SK-N-SH (cell line): ENCODE results near the gene C9orf50.

Experiments used
- EZH2phosphoT487 ChIP-seq: fragments of 200-600 bp; sonication (generic); IDR thresholded peaks from 2 replicates; pipeline ENCODE4 v1.6.1; 2017; ENCODE audit warnings: low read depth, mixed run types, mild to moderate bottlenecking, antibody characterized with exemption, moderate library complexity, borderline replicate concordance
- GABPA ChIP-seq: IDR thresholded peaks from 2 replicates; pipeline ENCODE4 v1.4.0; 2012; ENCODE audit warnings: low read depth, mild to moderate bottlenecking
- MEF2A ChIP-seq: IDR thresholded peaks from 2 replicates; pipeline ENCODE4 v1.4.0; 2012; ENCODE audit warnings: low read depth, borderline replicate concordance
- POLR2AphosphoS5 ChIP-seq: IDR thresholded peaks from 2 replicates; pipeline ENCODE4 v1.6.1; 2012; ENCODE audit warnings: low read depth, low read length
- TF ChIP-seq, protein P1 (sequence below): fragments of 200-600 bp; sonication (generic); IDR thresholded peaks from 2 replicates; pipeline ENCODE4 v1.6.1; 2017; ENCODE audit warnings: antibody characterized with exemption, mild to moderate bottlenecking, moderate library complexity

DNA sequence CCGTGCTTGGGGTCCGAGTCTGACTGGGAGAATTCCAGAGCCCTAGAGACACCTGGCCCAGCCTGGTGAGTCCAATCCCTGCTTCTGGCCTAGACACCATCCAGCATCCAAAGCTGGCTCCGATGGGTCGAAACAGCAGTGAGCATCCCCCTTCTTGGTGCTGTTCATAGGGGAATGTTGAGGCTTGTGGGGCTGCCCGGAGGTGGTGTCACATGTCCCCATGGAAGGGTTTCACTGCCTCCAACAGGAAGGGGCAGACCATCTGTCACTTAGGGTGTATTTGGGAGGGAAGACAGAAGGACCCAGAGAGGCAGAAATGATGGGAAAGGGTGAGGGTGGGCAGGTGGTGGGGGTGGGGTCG is 13.9 kb downstream of the C9orf50 start:
- TF ChIP-seq POLR2AphosphoS5 (no peak), EZH2phosphoT487 (no peak), GABPA (no peak), MEF2A (no peak)
- TF ChIP-seq, protein P1, sequence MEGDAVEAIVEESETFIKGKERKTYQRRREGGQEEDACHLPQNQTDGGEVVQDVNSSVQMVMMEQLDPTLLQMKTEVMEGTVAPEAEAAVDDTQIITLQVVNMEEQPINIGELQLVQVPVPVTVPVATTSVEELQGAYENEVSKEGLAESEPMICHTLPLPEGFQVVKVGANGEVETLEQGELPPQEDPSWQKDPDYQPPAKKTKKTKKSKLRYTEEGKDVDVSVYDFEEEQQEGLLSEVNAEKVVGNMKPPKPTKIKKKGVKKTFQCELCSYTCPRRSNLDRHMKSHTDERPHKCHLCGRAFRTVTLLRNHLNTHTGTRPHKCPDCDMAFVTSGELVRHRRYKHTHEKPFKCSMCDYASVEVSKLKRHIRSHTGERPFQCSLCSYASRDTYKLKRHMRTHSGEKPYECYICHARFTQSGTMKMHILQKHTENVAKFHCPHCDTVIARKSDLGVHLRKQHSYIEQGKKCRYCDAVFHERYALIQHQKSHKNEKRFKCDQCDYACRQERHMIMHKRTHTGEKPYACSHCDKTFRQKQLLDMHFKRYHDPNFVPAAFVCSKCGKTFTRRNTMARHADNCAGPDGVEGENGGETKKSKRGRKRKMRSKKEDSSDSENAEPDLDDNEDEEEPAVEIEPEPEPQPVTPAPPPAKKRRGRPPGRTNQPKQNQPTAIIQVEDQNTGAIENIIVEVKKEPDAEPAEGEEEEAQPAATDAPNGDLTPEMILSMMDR, result no peak
